Activated CD8-positive, alpha-beta memory T cell treated with anti-CD3 and anti-CD28 coated beads for 24 hours (primary cell): ENCODE results near the gene TACC3.

ENCODE experiments used
- DNase-seq: peaks from one replicate; pipeline ENCODE4 v3.0.0-alpha.2; 2020

The TACC3 gene

DNA sequence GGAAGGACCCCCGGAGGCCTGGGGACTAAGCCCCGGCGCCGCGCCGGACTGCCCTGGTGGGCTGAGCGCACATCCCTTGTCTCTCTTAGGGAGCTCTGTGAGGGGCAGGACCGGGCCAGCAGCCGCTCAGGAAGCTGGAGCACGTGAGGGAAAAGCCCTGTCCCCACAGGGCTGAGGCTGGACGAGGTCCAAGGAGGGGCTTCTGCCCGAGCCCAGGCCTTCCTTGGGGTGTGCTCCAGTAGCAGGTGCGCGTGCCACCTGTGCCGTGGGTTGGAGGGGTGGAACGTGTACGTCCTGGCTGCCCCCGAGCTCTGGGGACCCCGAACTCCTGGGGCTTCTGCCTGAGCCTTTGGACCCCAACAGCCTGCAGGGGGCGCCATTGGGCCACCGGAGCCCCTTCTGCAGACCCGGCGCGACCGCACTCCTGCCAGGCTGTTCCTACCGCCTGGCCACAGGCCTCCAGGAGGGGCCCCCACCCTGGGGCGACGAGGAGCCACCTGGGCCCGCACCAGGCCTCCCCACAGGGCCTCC lies 27.2 kb downstream of the TACC3 start:
- peak; percentile 93 for DNase-seq

DNA sequence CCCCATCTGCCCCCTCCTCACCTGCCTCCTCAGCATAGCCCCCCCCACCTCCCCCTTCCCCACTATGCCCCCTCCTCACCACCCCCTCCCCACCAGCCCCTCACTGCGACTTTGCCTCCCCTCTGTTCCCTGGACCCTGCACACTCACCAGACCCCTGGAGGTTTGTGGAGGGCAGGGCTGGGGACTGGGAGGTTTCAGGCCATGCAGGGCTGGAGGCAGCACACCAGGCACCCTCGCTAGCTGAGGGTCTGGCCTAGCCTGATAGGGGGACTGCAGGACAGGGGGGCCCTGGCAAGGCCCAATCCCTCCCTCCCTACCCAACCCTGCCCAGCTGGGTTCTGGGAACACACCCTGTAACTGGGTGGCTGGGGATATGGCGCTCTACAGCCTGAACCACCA lies 28.0 kb downstream of the TACC3 start:
- DNase-seq: no peak

GRCh38 chr4:1749826-1750225 lies 28.5 kb downstream of the TACC3 start:
- no peak for DNase-seq

GRCh38 chr4:1750381-1751154 lies 29.2 kb downstream of the TACC3 start:
- DNase-seq: no peak

DNA sequence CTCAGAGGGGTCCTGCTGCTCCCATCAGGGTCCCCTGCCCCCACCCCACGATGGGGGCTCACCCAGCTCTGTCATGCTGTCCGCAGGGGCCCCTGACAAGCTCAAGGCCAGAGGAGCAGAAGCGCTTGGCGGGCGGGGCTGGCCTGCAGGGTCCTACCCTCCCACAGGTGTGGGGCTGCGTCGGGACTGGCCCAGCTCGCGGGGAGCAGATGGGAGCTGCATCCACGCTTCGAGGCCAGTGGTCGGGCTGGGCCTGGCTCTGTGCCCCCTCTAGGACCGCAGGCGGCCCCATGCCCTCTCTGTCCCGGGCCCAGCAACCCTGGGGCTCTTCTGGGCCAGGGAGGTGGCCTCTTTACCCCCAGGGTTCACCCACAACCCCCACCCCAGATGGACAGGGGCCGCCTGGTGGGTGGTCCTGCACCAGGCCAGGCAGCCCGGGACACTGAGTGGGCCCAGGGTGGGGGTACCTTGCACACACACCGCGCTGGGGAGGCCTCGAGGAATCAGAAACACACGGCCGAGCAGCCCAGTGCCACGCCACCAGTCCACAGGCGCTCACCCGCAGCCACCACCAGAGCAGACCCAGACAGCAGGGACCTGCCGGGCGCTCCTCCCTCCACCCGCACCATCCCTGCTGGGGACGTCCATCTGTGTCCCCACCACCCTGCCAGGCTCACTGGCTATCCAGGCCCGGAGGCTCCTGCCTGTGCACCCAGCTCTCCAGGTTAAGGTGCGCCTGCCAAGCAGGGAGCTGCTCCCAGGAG lies 30.0 kb downstream of the TACC3 start:
- DNase-seq: no peak

GRCh38 chr4:1751919-1752283 lies 30.6 kb downstream of the TACC3 start:
- no peak for DNase-seq

DNA sequence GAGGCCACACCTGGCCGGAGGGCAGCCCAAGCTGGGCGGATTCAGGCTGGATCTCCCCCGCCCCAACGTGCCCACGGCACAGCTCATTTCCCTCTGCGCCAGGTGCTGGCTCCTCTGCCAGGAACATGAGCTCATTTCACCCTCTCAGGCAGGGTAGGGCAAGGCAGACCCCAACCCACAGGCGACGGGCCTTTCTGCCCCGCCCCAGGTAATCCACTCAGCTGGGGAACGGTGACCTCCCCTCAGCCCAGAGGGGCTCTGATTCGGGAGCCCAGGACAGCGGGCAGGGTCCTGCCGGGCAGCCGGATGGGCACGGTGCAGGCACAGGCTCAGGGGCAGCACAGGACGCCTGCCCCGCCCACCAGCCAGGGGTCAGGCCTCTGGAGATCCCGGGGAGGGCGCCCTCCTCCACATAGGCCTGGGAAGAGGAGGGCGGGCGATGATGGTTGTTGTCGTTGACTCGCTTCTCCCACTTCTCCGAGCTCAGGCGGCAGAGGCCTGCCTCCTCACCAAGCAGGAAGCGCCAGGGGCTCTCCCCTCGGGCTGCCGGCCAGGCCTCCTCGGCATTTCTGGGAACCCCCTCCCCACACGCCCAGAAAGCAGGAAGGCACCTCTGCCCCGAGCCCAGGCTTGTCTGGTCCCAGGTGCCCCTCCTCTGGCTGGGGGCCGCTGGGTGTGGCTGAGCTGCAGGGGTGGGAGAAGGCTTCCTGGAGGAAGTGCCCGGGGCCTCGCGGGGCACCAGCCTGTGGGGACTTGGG lies 31.1 kb downstream of the TACC3 start:
- DNase-seq: no peak

DNA sequence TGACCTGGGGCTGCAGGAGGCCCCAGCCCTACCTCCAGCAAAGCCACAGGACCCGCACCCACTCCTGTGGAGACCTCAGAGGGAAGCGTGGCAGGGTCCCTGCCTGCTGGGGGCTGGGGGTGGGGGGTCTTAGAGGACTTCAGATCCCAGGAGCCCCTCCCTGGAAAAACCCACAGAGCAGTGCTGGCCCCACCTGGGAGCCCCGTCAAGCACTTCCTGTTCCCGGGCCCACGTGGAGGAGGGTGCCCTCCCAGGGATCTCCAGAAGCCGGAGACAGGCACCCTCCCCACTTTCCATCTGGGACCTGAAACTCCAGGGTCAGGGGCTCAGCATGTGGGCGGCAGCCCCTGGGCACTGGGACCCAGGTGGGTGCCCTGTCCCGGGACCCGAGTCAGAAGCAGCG lies 32.0 kb downstream of the TACC3 start:
- DNase-seq: no peak

- DNase-seq: no peak
These were observed 32.5 kb downstream of the TACC3 start for GRCh38 chr4:1753697-1754311.

GRCh38 chr4:1754336-1754735 lies 33.0 kb downstream of the TACC3 start:
- no peak for DNase-seq

DNA sequence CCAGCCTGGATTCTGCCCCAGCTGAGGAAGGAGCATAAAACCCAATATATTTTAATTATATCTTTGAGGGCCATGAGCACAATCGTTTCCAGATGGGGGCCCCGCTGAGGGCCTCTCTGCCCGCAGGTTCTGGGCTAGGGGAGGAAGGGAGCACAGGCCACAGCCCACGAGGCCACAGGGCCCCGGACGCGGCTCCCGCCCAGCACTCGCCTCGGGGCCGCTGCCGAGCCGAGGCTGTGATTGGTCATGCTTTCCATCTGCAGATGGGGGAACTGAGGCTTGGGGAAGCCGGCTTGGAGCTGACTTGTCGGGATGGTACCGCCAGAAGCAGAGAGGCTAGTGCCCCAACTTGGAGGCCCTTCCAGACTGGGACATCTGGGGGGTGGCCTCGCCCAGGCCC lies 34.0 kb downstream of the TACC3 start:
- no peak for DNase-seq

- DNase-seq: no peak
These were observed 34.8 kb downstream of the TACC3 start for GRCh38 chr4:1756079-1756478.

GRCh38 chr4:1756893-1757779 lies 35.8 kb downstream of the TACC3 start:
- no peak for DNase-seq

DNA sequence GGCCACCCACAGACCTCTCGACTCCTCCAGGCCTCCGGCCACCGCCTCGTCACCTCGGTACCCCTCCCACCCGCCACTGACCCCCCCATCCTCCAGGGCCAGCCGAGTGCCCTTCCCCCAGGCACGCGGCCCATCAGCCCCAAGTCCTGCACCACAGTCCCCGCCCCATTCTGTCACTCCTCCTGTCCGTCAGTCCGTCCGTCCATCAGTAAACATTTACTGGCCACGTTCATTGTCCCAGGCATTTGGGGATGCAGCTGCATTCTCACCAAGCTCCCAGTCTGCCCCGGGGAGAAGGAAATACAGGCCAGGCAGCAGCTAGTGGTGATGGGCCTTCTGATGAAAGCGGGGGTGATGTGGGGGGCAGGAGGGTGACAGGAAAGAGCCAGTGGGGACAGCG lies 36.5 kb downstream of the TACC3 start:
- DNase-seq: no peak

GRCh38 chr4:1758306-1759121 lies 37.2 kb downstream of the TACC3 start:
- DNase-seq: no peak

DNA sequence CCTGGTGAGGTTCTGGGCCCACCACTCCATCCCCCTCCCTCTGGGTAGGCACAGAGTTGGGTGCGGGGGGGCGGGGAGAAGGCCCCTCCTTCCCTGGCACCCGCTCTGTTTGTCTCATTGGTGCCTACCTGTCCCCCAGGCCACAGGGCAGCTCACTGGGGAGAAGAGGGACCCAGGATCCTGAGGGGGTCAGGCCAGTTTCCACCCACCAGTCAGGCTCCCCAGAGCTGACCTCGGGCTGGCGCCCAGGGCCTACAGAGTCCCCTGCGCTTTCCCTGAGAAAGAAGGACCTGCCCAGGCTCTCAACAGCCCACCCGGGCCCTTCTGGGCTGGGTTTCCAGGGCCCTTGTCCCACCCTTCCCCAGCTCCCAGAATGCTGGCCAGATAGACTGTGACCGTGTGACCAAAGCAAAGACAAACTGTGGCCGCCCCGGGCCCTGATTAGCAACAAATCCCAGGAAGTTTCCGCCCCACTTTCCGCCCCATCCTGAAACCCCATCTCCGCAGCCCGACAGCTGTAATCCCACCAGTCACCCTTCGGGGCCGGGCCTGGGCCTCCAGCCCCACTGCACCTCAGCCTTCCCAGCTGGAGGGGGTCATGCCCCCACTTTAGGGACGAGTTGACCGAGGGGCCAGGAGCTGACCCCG lies 38.0 kb downstream of the TACC3 start:
- no peak for DNase-seq

DNA sequence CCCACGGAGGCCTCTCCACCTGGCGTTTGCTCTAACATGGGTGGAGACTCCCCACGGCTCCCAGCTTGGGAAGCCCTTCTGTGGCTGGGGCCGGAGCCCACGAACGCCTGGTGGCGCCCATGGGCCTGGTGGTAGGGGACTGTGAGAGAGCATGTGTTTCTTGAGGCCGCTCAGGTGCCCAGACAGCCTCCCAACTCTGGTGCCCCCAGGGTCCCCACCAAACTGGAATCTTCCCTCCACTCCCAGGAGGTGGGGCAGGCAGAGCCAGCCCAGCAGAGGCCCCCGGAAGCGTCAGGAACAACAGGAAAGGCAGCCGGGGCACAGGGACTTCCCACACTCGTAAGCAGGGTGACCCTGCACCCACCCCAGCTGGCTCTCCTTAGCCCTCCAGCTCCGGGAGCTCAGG lies 38.5 kb downstream of the TACC3 start:
- DNase-seq: no peak

DNA sequence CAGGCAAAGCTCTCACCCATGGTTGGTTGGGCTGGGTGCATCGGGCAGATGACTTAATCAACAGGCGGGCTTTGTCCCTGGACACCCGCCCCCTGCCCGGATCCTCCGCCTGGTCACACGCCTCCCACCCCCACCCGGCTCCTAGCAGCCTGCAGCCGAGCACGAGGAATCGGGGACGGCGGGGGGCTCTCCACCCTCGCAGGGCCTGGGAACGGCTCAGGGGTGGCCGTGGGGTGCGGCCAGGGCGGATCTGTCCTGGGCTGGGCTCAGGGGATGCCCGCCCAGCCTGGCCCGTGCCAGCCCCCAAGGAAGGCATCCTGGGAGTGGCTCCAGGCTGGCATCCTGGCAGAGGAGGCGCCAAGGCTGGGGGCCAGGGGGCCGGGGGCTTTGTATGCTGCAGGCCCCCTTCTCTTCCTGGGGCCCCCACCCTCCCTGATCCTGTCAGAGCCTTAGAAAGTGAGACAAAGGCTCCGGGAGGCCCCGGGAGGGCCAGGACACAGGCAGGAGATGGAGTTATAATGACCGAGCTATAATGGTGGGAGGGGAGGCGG lies 39.3 kb downstream of the TACC3 start:
- no peak for DNase-seq

DNA sequence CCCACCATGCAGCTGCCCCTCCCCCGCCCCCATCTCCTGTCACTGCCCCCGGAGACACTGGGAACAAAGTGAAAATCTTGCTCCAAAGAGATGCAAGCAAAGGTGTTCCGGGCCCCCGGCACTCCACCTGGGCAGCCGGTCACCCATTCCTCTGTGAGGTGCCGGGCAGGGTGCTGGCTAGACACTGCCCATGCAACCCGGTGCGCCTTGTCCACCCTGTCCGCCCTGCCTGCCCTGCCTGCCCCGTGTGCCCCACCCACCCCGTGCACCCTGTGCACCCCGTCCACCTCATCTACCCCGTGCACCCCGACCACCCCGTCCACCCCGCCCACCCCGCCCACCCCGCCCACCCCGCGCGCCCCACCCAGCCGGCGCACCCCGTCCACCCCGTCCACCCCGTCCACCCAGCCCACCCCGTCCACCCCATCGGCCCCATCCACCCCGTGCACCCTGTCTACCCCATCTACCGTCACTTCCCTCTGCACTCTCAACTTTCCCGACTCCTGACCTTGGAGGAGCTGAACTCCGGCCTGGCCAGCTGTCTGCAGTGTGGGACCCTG lies 39.9 kb downstream of the TACC3 start:
- DNase-seq: no peak
